OCI-LY7 (cell line): ENCODE data around the gene USP22. TPM values are rescaled to one million over a fixed set of nuclear protein-coding genes. Genes with fewer than 3 reads are reported as not detected.

Source experiments
- BruUV-seq: library from RNA; stranded (reverse); fragments of 400-500 nt; replicated peaks from 2 replicates; lab custom pipeline; 2021; lab: Mats Ljungman, UMichigan
- CTCF ChIA-PET: fragments of 300-600 bp; sonication (Branson Sonifier 250); formaldehyde crosslinking; loops from one replicate; lab custom pipeline; 2022; ENCODE audit warnings: antibody characterized with exemption; ENCODE audit not compliant: unreplicated experiment; lab: Charles Lee
- POLR2A ChIA-PET: fragments of 300-600 bp; sonication (Branson Sonifier 250); formaldehyde crosslinking; loops from one replicate; lab custom pipeline; 2022; ENCODE audit warnings: antibody characterized with exemption; lab: Charles Lee
- DNase-seq: peaks from one replicate; pipeline ENCODE4 v3.0.0-alpha.2; 2015; ENCODE audit warnings: low spot score
- H2AFZ ChIP-seq: fragments of 200-600 bp; sonication (generic), shearing (Covaris generic); 2 replicates; pipeline ENCODE4 v1.6.1; 2014; ENCODE audit warnings: mild to moderate bottlenecking, antibody characterized with exemption, low read length, moderate library complexity
- H3K27ac ChIP-seq: fragments of 200-600 bp; sonication (generic); 2 replicates; pipeline ENCODE4 v1.5.1; 2014; ENCODE audit warnings: mixed run types, low read depth, mild to moderate bottlenecking, moderate library complexity, low read length, inconsistent platforms; ENCODE audit not compliant: poor library complexity, severe bottlenecking
- H3K36me3 ChIP-seq: fragments of 200-600 bp; sonication (generic); 2 replicates; pipeline ENCODE4 v1.6.1; 2014; ENCODE audit warnings: mild to moderate bottlenecking, antibody characterized with exemption, low read length, moderate library complexity, mixed read lengths; ENCODE audit not compliant: insufficient read depth
- H3K4me1 ChIP-seq: fragments of 200-600 bp; sonication (generic); 2 replicates; pipeline ENCODE4 v1.5.1; 2014; ENCODE audit warnings: mild to moderate bottlenecking, low read length; ENCODE audit not compliant: insufficient read depth, poor library complexity, severe bottlenecking
- H3K4me2 ChIP-seq: fragments of 200-600 bp; sonication (generic); 2 replicates; pipeline ENCODE4 v1.6.1; 2014; ENCODE audit warnings: mild to moderate bottlenecking, low read length
- H3K4me3 ChIP-seq: fragments of 200-600 bp; sonication (generic); 2 replicates; pipeline ENCODE4 v1.5.1; 2014; ENCODE audit warnings: mild to moderate bottlenecking, low read depth, low read length; ENCODE audit not compliant: poor library complexity, severe bottlenecking
- H3K79me2 ChIP-seq: fragments of 200-600 bp; sonication (generic); 2 replicates; pipeline ENCODE4 v1.6.1; 2016; ENCODE audit warnings: low read depth, mild to moderate bottlenecking, low read length, moderate library complexity, mixed read lengths; ENCODE audit not compliant: insufficient read depth
- H3K9me2 ChIP-seq: fragments of 200-600 bp; sonication (generic); 2 replicates; pipeline ENCODE4 v1.6.1; 2016; ENCODE audit warnings: mild to moderate bottlenecking, low read length, mixed read lengths; ENCODE audit not compliant: insufficient read depth
- H3K9me3 ChIP-seq: fragments of 200-600 bp; sonication (generic); 2 replicates; pipeline ENCODE4 v1.6.1; 2014; ENCODE audit warnings: mild to moderate bottlenecking, mixed run types, low read length, mixed read lengths
- H4K20me1 ChIP-seq: fragments of 200-600 bp; sonication (generic); 2 replicates; pipeline ENCODE4 v1.6.1; 2014; ENCODE audit warnings: mild to moderate bottlenecking, antibody characterized with exemption, low read length, moderate library complexity, mixed read lengths; ENCODE audit not compliant: insufficient read depth
- CTCF ChIP-seq: fragments of 200-600 bp; sonication (generic); conservative IDR thresholded peaks from 2 replicates; pipeline ENCODE4 v1.5.1; 2014; ENCODE audit warnings: mild to moderate bottlenecking, antibody characterized with exemption, low read length, moderate library complexity, mixed read lengths
- EZH2phosphoT487 ChIP-seq: fragments of 200-600 bp; sonication (generic); IDR thresholded peaks from 2 replicates; pipeline ENCODE4 v1.6.1; 2018; ENCODE audit warnings: low read depth, borderline replicate concordance, mild to moderate bottlenecking, mixed run types, antibody characterized with exemption, low read length, moderate library complexity, mixed read lengths
- intact Hi-C: fragments of 100-400 bp; cut with micrococcal nuclease; formaldehyde crosslinking; loops from one replicate; pipeline ENCODE4 v1.10.0; 2022; ENCODE audit not compliant: unreplicated experiment
- total RNA-seq, 2 experiments: library from RNA; depleted of rRNA in 1 of 2; stranded (reverse); fragments of >200 nt in 1 of 2; shearing (Covaris generic) in 1 of 2; gene quantifications; 2 replicates each; pipeline ENCODE4 v1.2.3, GENCODE V29; 2014 to 2022

Gene USP22
- total RNA-seq, 2 experiments from 2014 or later: 180 to 302 TPM

GRCh38 chr17:20983359-20983637 is 59.5 kb downstream of the USP22 start:
- H3K4me1 ChIP-seq: no peaks in the 10 kb centered on the region
- H3K79me2 ChIP-seq: no peaks in the 10 kb centered on the region
- no peak for DNase-seq
- no peak overlapping the region for H3K4me3 ChIP-seq
- intact Hi-C loops: no loop called here
- no peaks in the 10 kb centered on the region for H3K36me3 ChIP-seq
- no peaks in the 10 kb centered on the region for H3K9me2 ChIP-seq
- H3K4me2 ChIP-seq: no peak overlapping the region
- H3K27ac ChIP-seq: no peak overlapping the region
- no peaks in the 10 kb centered on the region for H4K20me1 ChIP-seq
- CTCF ChIA-PET: no interaction called here
- BruUV-seq: no TSS peak
- H2AFZ ChIP-seq: no peak overlapping the region
- TF ChIP-seq EZH2phosphoT487 (no peak), CTCF (no peak)
- no peaks in the 10 kb centered on the region for H3K9me3 ChIP-seq
- POLR2A ChIA-PET: no interaction called here

- no peak for DNase-seq
- no peaks in the 10 kb centered on the region for H3K79me2 ChIP-seq
- H3K27ac ChIP-seq: no peak overlapping the region
- H3K36me3 ChIP-seq: no peaks in the 10 kb centered on the region
- POLR2A ChIA-PET: no interaction called here
- no peaks in the 10 kb centered on the region for H3K4me1 ChIP-seq
- TF ChIP-seq CTCF: no peak
- TF ChIP-seq EZH2phosphoT487: no peak
- no peak overlapping the region for H3K4me2 ChIP-seq
- H2AFZ ChIP-seq: no peak overlapping the region
- no peak overlapping the region for H3K4me3 ChIP-seq
- CTCF ChIA-PET: no interaction called here
- no peaks in the 10 kb centered on the region for H4K20me1 ChIP-seq
- no peaks in the 10 kb centered on the region for H3K9me2 ChIP-seq
- no TSS peak for BruUV-seq
- intact Hi-C loops: no loop called here
- no peaks in the 10 kb centered on the region for H3K9me3 ChIP-seq
These were observed 60.0 kb downstream of the USP22 start for GRCh38 chr17:20982589-20983358.
